GM21381 (cell line): ENCODE measurements around the gene PLXNA2.

Experiments
- ATAC-seq: cut with Tn5 transposase; IDR thresholded peaks from one replicate; pipeline ENCODE4 v1.9.1; 2021; ENCODE audit warnings: mild to moderate bottlenecking, moderate library complexity; ENCODE audit not compliant: unreplicated experiment

PLXNA2 gene

GRCh38 chr1:208126108-208126507 lies 118.1 kb downstream of the PLXNA2 start:
- ATAC-seq, result no peak

- ATAC-seq, result no peak
Measured at GRCh38 chr1:208122612-208123358, 121.4 kb downstream of the PLXNA2 start.

- ATAC-seq, result no peak
Measured at GRCh38 chr1:208121813-208122364, 122.3 kb downstream of the PLXNA2 start.

- no peak for ATAC-seq
Measured at GRCh38 chr1:208120431-208120790, 123.8 kb downstream of the PLXNA2 start.

- ATAC-seq, result no peak
Measured at GRCh38 chr1:208118841-208119606, 125.2 kb downstream of the PLXNA2 start.

- no peak for ATAC-seq
Measured at GRCh38 chr1:208118306-208118705, 125.9 kb downstream of the PLXNA2 start.

GRCh38 chr1:208117826-208118225 lies 126.4 kb downstream of the PLXNA2 start:
- no peak for ATAC-seq

- ATAC-seq, result no peak
Measured at GRCh38 chr1:208117409-208117808, 126.8 kb downstream of the PLXNA2 start.

- no peak for ATAC-seq
Measured at GRCh38 chr1:208115924-208116640, 128.1 kb downstream of the PLXNA2 start.

GRCh38 chr1:208113011-208113410 lies 131.2 kb downstream of the PLXNA2 start:
- no peak for ATAC-seq

- ATAC-seq, result no peak
Measured at GRCh38 chr1:208112401-208112800, 131.8 kb downstream of the PLXNA2 start.

GRCh38 chr1:208111646-208112190 lies 132.5 kb downstream of the PLXNA2 start:
- ATAC-seq, result no peak

- ATAC-seq, result no peak
Measured at GRCh38 chr1:208110296-208110695, 133.9 kb downstream of the PLXNA2 start.

GRCh38 chr1:208108646-208109330 lies 135.4 kb downstream of the PLXNA2 start:
- no peak for ATAC-seq

- ATAC-seq, result no peak
Measured at GRCh38 chr1:208108213-208108608, 136.0 kb downstream of the PLXNA2 start.

GRCh38 chr1:208107425-208108212 lies 136.6 kb downstream of the PLXNA2 start:
- no peak for ATAC-seq

GRCh38 chr1:208106218-208106617 lies 138.0 kb downstream of the PLXNA2 start:
- no peak for ATAC-seq

- ATAC-seq, result no peak
Measured at GRCh38 chr1:208105756-208106155, 138.4 kb downstream of the PLXNA2 start.

GRCh38 chr1:208103597-208104513 lies 140.3 kb downstream of the PLXNA2 start:
- ATAC-seq, result no peak
